Measurements from ENCODE around the gene SLC43A2.

GRCh38 chr17:1588821-1589585 is 39.6 kb downstream of the SLC43A2 start:
- no peak for TF ChIP-seq CTCF (IDR thresholded peaks at IDR 0.05 in 8 of 11, conservative IDR thresholded peaks at IDR 0.05 in 3 of 11)
- TF ChIP-seq POLR2A (IDR thresholded peaks at IDR 0.05) = no peak

Data from spleen (tissue), 7 donors.